IMR-90 (cell line): ENCODE measurements around the gene C5AR1. TPM values are rescaled to one million over a fixed set of nuclear protein-coding genes. Genes with fewer than 3 reads are reported as not detected.

ENCODE experiments used
- ATAC-seq: fragments of 200-7000 bp; cut with Tn5 transposase; 2 replicates; pipeline ENCODE4 v1.9.1; 2020; ENCODE audit warnings: low read depth, mild to moderate bottlenecking, moderate library complexity
- BruUV-seq: library from RNA; stranded (reverse); fragments of 400-500 nt; replicated peaks from 2 replicates; lab custom pipeline; 2021; lab: Mats Ljungman, UMichigan
- CTCF ChIA-PET: fragments of 300-600 bp; formaldehyde crosslinking; extraction: SDS; loops from one replicate; lab custom pipeline; 2021; ENCODE audit warnings: antibody characterized with exemption; lab: Yijun Ruan, JAX
- POLR2A ChIA-PET: fragments of 300-600 bp; sonication (Branson Sonifier 250); formaldehyde crosslinking; loops from one replicate; lab custom pipeline; 2022; ENCODE audit warnings: antibody characterized with exemption; ENCODE audit not compliant: unreplicated experiment; lab: Charles Lee
- DNase-seq: peaks from one replicate; pipeline ENCODE4 v3.0.0; 2013
- H2AFZ ChIP-seq: replicated peaks from 2 replicates; pipeline ENCODE3; 2013; ENCODE audit warnings: low read length, mild to moderate bottlenecking; ENCODE audit not compliant: poor library complexity
- H2AK5ac ChIP-seq: 2 replicates; pipeline ENCODE4 v1.6.1; 2013; ENCODE audit warnings: low read depth, low read length, inconsistent platforms
- H2AK9ac ChIP-seq: replicated peaks from 2 replicates; pipeline ENCODE3; 2013; ENCODE audit warnings: mild to moderate bottlenecking, low read depth, low read length, moderate library complexity; ENCODE audit not compliant: poor library complexity
- H2BK120ac ChIP-seq: 2 replicates; pipeline ENCODE4 v1.6.1; 2013; ENCODE audit warnings: low read depth, low read length, inconsistent platforms
- H2BK15ac ChIP-seq: 3 replicates; pipeline ENCODE4 v1.6.1; 2013; ENCODE audit warnings: low read depth, low read length, inconsistent platforms
- H2BK20ac ChIP-seq: 2 replicates; pipeline ENCODE4 v1.6.1; 2013; ENCODE audit warnings: low read depth, mild to moderate bottlenecking, inconsistent platforms, low read length, moderate library complexity
- H2BK5ac ChIP-seq: 2 replicates; pipeline ENCODE4 v1.6.1; 2013; ENCODE audit warnings: mild to moderate bottlenecking, low read depth, low read length, inconsistent platforms; ENCODE audit not compliant: poor library complexity, severe bottlenecking
- H3K14ac ChIP-seq: replicated peaks from 2 replicates; pipeline ENCODE4 v1.6.1; 2013; ENCODE audit warnings: low read depth, low read length, inconsistent platforms
- H3K18ac ChIP-seq: 2 replicates; pipeline ENCODE4 v1.6.1; 2013; ENCODE audit warnings: low read depth, low read length, control low read depth
- H3K23ac ChIP-seq: 2 replicates; pipeline ENCODE4 v1.6.1; 2013; ENCODE audit warnings: low read depth, low read length, inconsistent platforms
- H3K27ac ChIP-seq: 2 replicates; pipeline ENCODE4 v1.5.1; 2013; ENCODE audit warnings: mild to moderate bottlenecking, control low read depth, low read length; ENCODE audit not compliant: insufficient read depth
- H3K27me3 ChIP-seq: 2 replicates; pipeline ENCODE4 v1.6.1; 2013; ENCODE audit warnings: low read length; ENCODE audit not compliant: control insufficient read depth, insufficient read depth
- H3K36me3 ChIP-seq: 2 replicates; pipeline ENCODE4 v1.6.1; 2013; ENCODE audit warnings: low read length, mixed read lengths; ENCODE audit not compliant: control insufficient read depth, insufficient read depth
- H3K4ac ChIP-seq: 2 replicates; pipeline ENCODE4 v1.6.1; 2013; ENCODE audit warnings: low read depth, low read length, inconsistent platforms
- H3K4me1 ChIP-seq: 2 replicates; pipeline ENCODE4 v1.6.1; 2013; ENCODE audit warnings: low read length, mixed read lengths; ENCODE audit not compliant: control insufficient read depth, insufficient read depth
- H3K4me2 ChIP-seq: 2 replicates; pipeline ENCODE4 v1.6.1; 2013; ENCODE audit warnings: low read depth, mild to moderate bottlenecking, control low read depth, low read length, moderate library complexity
- H3K4me3 ChIP-seq: 2 replicates; pipeline ENCODE4 v1.5.1; 2013; ENCODE audit warnings: low read depth, mild to moderate bottlenecking, control low read depth, low read length, moderate library complexity; ENCODE audit not compliant: insufficient read depth
- H3K56ac ChIP-seq: 2 replicates; pipeline ENCODE4 v1.6.1; 2013; ENCODE audit warnings: low read length, inconsistent platforms; ENCODE audit not compliant: insufficient read depth; ENCODE audit errors: extremely low read depth
- H3K79me1 ChIP-seq, 2 experiments: 2 replicates each; pipeline ENCODE4 v1.6.1; 2013; ENCODE audit warnings: low read length in 2 of 2, inconsistent platforms in 1 of 2, low read depth in 1 of 2
- H3K9ac ChIP-seq: 2 replicates; pipeline ENCODE4 v1.6.1; 2013; ENCODE audit warnings: low read depth, low read length, control low read depth
- H3K9me1 ChIP-seq: 2 replicates; pipeline ENCODE4 v1.6.1; 2013; ENCODE audit warnings: low read length, inconsistent platforms; ENCODE audit not compliant: insufficient read depth
- H3K9me3 ChIP-seq: 2 replicates; pipeline ENCODE4 v1.6.1; 2013; ENCODE audit warnings: low read length; ENCODE audit not compliant: control insufficient read depth, insufficient read depth
- H4K20me1 ChIP-seq: 2 replicates; pipeline ENCODE4 v1.6.1; 2013; ENCODE audit warnings: low read length, inconsistent platforms; ENCODE audit not compliant: insufficient read depth
- H4K5ac ChIP-seq: 2 replicates; pipeline ENCODE4 v1.6.1; 2013; ENCODE audit warnings: mild to moderate bottlenecking, low read depth, low read length, control low read depth
- H4K8ac ChIP-seq, 2 experiments: 2 replicates each; pipeline ENCODE4 v1.6.1; 2013; ENCODE audit warnings: low read depth in 2 of 2, low read length in 2 of 2, control low read depth in 1 of 2, inconsistent platforms in 1 of 2
- H4K91ac ChIP-seq: 2 replicates; pipeline ENCODE4 v1.6.1; 2013; ENCODE audit warnings: low read depth, low read length, inconsistent platforms; ENCODE audit not compliant: insufficient read depth
- BHLHE40 ChIP-seq: fragments of 150-350 bp; IDR thresholded peaks from 2 replicates; pipeline ENCODE4 v1.6.1; 2016; ENCODE audit warnings: mild to moderate bottlenecking, low read depth, low read length
- CEBPB ChIP-seq: IDR thresholded peaks from 2 replicates; pipeline ENCODE4 v1.6.1; 2012; ENCODE audit warnings: low read depth, low read length, improper control_type of control experiment
- CHD1 ChIP-seq: IDR thresholded peaks from 2 replicates; pipeline ENCODE4 v1.6.1; 2012; ENCODE audit warnings: low read depth, low read length, improper control_type of control experiment
- CTCF ChIP-seq: conservative IDR thresholded peaks from 2 replicates; pipeline ENCODE4 v1.5.1; 2012; ENCODE audit warnings: mild to moderate bottlenecking, low read depth, low read length, improper control_type of control experiment
- FOS ChIP-seq: fragments of 150-350 bp; IDR thresholded peaks from 2 replicates; pipeline ENCODE4 v1.6.1; 2016; ENCODE audit warnings: low read depth, low read length
- MAFK ChIP-seq: IDR thresholded peaks from 2 replicates; pipeline ENCODE4 v1.6.1; 2012; ENCODE audit warnings: low read depth, low read length, improper control_type of control experiment
- MAZ ChIP-seq: IDR thresholded peaks from 2 replicates; pipeline ENCODE4 v1.6.1; 2012; ENCODE audit warnings: low read depth, mild to moderate bottlenecking, low read length, improper control_type of control experiment, moderate library complexity, borderline replicate concordance
- MXI1 ChIP-seq: IDR thresholded peaks from 2 replicates; pipeline ENCODE4 v1.6.1; 2012; ENCODE audit warnings: low read depth, mild to moderate bottlenecking, low read length, moderate library complexity, borderline replicate concordance
- NFE2L2 ChIP-seq: fragments of 150-350 bp; IDR thresholded peaks from 2 replicates; pipeline ENCODE4 v1.6.1; 2016; ENCODE audit warnings: low read depth, mild to moderate bottlenecking, low read length
- POLR2A ChIP-seq: IDR thresholded peaks from 2 replicates; pipeline ENCODE4 v1.6.1; 2012; ENCODE audit warnings: mild to moderate bottlenecking, low read depth, low read length
- RAD21 ChIP-seq: IDR thresholded peaks from 2 replicates; pipeline ENCODE4 v1.6.1; 2012; ENCODE audit warnings: low read length, improper control_type of control experiment
- RCOR1 ChIP-seq: IDR thresholded peaks from 2 replicates; pipeline ENCODE4 v1.6.1; 2012; ENCODE audit warnings: mild to moderate bottlenecking, low read length, improper control_type of control experiment; ENCODE audit not compliant: insufficient replicate concordance
- RFX5 ChIP-seq: IDR thresholded peaks from 2 replicates; pipeline ENCODE4 v1.8.0; 2012; ENCODE audit warnings: low read depth, mild to moderate bottlenecking, low read length, moderate library complexity
- SMC3 ChIP-seq: fragments of 150-350 bp; IDR thresholded peaks from 2 replicates; pipeline ENCODE4 v1.6.1; 2016; ENCODE audit warnings: low read depth, mild to moderate bottlenecking, antibody characterized with exemption, low read length, moderate library complexity
- USF2 ChIP-seq: fragments of 150-350 bp; IDR thresholded peaks from 2 replicates; pipeline ENCODE4 v1.6.1; 2017; ENCODE audit warnings: mild to moderate bottlenecking, antibody characterized with exemption, low read length, low read depth
- WGBS, 2 experiments: methylation state at CpG; one replicate each; pipeline versions ENCODE4 v1.1.5 to v1.1.7; 2013; ENCODE audit warnings: missing lambda C conversion rate in 2 of 2; ENCODE audit not compliant: insufficient read length in 1 of 2; ENCODE audit errors: extremely low coverage in 2 of 2; 5-methylcytosine and 5-hydroxymethylcytosine counted together
- dilution Hi-C: fragments of 300-500 bp; cut with HindIII; formaldehyde crosslinking; loops from one replicate; pipeline ENCODE4 v1.14.3; 2018; ENCODE audit warnings: low sequenced_read_pairs; ENCODE audit not compliant: unreplicated experiment
- in situ Hi-C: fragments of 300-500 bp; cut with MboI; formaldehyde crosslinking; loops from 3 replicates; pipeline ENCODE4 v1.14.3; 2019; ENCODE audit warnings: low sequenced_read_pairs, inconsistent platforms, mixed read lengths
- intact Hi-C: fragments of 100-400 bp; cut with micrococcal nuclease; formaldehyde crosslinking; loops from 2 replicates; pipeline ENCODE4 v1.10.0; 2022
- polyA plus RNA-seq, 3 experiments: library from polyadenylated mRNA; depleted of rRNA; stranded (reverse); fragments of >200 nt; gene quantifications; 2 replicates each; pipeline ENCODE4 v1.2.3, GENCODE V29; 2012; ENCODE audit warnings: low replicate concordance in 1 of 3
- total RNA-seq: library from RNA; depleted of rRNA; stranded (reverse); fragments of >200 nt; gene quantifications from 2 replicates; pipeline ENCODE4 v1.2.3, GENCODE V29; 2012

The C5AR1 gene
- total and polyA plus RNA-seq, 2 of the 4 experiments (the other 2 are of a cell fraction) = under 0.01 to 1.0 TPM

- Histone ChIP-seq H3K79me1 (peaks cover under 1 to 34% of the 10 kb centered on the region in 2 experiments; a peak in 3 of 4 replicates), H2AK5ac (no peak overlapping the region), H2AK9ac (no peak overlapping the region), H4K8ac (no peak overlapping the region), H4K91ac (no peak overlapping the region), H4K20me1 (peaks cover 12% of the 10 kb centered on the region), H3K23ac (no peak overlapping the region), H3K4me1 (peaks cover 5% of the 10 kb centered on the region), H3K9me1 (peaks cover 5% of the 10 kb centered on the region), H3K4me2 (no peak overlapping the region), H2AFZ (no peak overlapping the region), H3K4ac (no peak overlapping the region), H3K36me3 (peaks cover 36% of the 10 kb centered on the region), H4K5ac (no peak overlapping the region), H2BK120ac (no peak overlapping the region), H3K27ac (no peak overlapping the region), H2BK5ac (no peak overlapping the region), H3K18ac (no peak overlapping the region), H2BK15ac (no peak overlapping the region), H3K9ac (no peak overlapping the region), H3K4me3 (no peak overlapping the region), H3K9me3 (no peaks in the 10 kb centered on the region), H2BK20ac (no peak overlapping the region), H3K27me3 (no peaks in the 10 kb centered on the region), H3K56ac (no peak overlapping the region), H3K14ac (no peak overlapping the region)
- dilution Hi-C loops (no loop called here), in situ Hi-C loops (no loop called here), intact Hi-C loops (no loop called here)
- ChIA-PET POLR2A (no interaction called here), CTCF (no interaction called here)
- ATAC-seq = no peak
- BruUV-seq = no TSS peak
- no peak for TF ChIP-seq SMC3
- TF ChIP-seq MXI1 = no peak
- TF ChIP-seq POLR2A = no peak
- no peak for TF ChIP-seq BHLHE40
- no peak for TF ChIP-seq RAD21
- no peak for TF ChIP-seq MAFK
- no peak for TF ChIP-seq USF2
- no peak for TF ChIP-seq MAZ
- TF ChIP-seq CHD1 = no peak
- TF ChIP-seq RCOR1 = no peak
- TF ChIP-seq CEBPB = no peak
- TF ChIP-seq FOS = no peak
- TF ChIP-seq CTCF = no peak
- no peak for TF ChIP-seq RFX5
- no peak for TF ChIP-seq NFE2L2
- DNase-seq = no peak
- WGBS, 2 experiments = 100% methylated on average over 1 of the region's 10 CpGs; no CpG with 5 or more reads in 1 of the 2 experiments
Observed at GRCh38 chr19:47270408-47270807, 39.3 kb upstream of the C5AR1 start.
